HG03460 (cell line): ENCODE data around the gene FBXO21.

Source experiments
- ATAC-seq: cut with Tn5 transposase; IDR thresholded peaks from one replicate; pipeline ENCODE4 v1.9.1; 2021; ENCODE audit not compliant: unreplicated experiment

The FBXO21 gene

GRCh38 chr12:117166107-117166506 lies 24.2 kb downstream of the FBXO21 start:
- ATAC-seq: no peak

- ATAC-seq: no peak
Measured at GRCh38 chr12:117165342-117165741, 24.9 kb downstream of the FBXO21 start.

GRCh38 chr12:117162633-117163032 lies 27.6 kb downstream of the FBXO21 start:
- no peak for ATAC-seq

GRCh38 chr12:117162167-117162539 lies 28.1 kb downstream of the FBXO21 start:
- no peak for ATAC-seq

GRCh38 chr12:117161460-117162166 lies 28.7 kb downstream of the FBXO21 start:
- ATAC-seq: no peak

- no peak for ATAC-seq
Measured at GRCh38 chr12:117159674-117160073, 30.6 kb downstream of the FBXO21 start.

GRCh38 chr12:117158911-117159553 lies 31.2 kb downstream of the FBXO21 start:
- no peak for ATAC-seq

- ATAC-seq: no peak
Measured at GRCh38 chr12:117158096-117158495, 32.2 kb downstream of the FBXO21 start.

GRCh38 chr12:117155278-117156060 lies 34.8 kb downstream of the FBXO21 start:
- ATAC-seq: no peak

- ATAC-seq: no peak
Measured at GRCh38 chr12:117152793-117153775, 37.2 kb downstream of the FBXO21 start.

- no peak for ATAC-seq
Measured at GRCh38 chr12:117151403-117152031, 38.8 kb downstream of the FBXO21 start.

- ATAC-seq: no peak
Measured at GRCh38 chr12:117149431-117149830, 40.8 kb downstream of the FBXO21 start.

- no peak for ATAC-seq
Measured at GRCh38 chr12:117148642-117149041, 41.6 kb downstream of the FBXO21 start.

- no peak for ATAC-seq
Measured at GRCh38 chr12:117147639-117148038, 42.6 kb downstream of the FBXO21 start.

GRCh38 chr12:117145597-117146154 lies 44.6 kb downstream of the FBXO21 start:
- no peak for ATAC-seq

GRCh38 chr12:117144599-117144998 lies 45.7 kb downstream of the FBXO21 start:
- ATAC-seq: no peak

GRCh38 chr12:117143008-117143532 lies 47.2 kb downstream of the FBXO21 start:
- ATAC-seq: no peak

- ATAC-seq: no peak
Measured at GRCh38 chr12:117142094-117142493, 48.2 kb downstream of the FBXO21 start.

- ATAC-seq: no peak
Measured at GRCh38 chr12:117141097-117141898, 49.0 kb downstream of the FBXO21 start.
